Measurements from ENCODE around the gene CHN2. TPM values are rescaled to one million over a fixed set of nuclear protein-coding genes. Genes with fewer than 3 reads are reported as not detected.

The CHN2 gene
- total RNA-seq, 1 donor from 2014 or later: 5.7 TPM

DNA sequence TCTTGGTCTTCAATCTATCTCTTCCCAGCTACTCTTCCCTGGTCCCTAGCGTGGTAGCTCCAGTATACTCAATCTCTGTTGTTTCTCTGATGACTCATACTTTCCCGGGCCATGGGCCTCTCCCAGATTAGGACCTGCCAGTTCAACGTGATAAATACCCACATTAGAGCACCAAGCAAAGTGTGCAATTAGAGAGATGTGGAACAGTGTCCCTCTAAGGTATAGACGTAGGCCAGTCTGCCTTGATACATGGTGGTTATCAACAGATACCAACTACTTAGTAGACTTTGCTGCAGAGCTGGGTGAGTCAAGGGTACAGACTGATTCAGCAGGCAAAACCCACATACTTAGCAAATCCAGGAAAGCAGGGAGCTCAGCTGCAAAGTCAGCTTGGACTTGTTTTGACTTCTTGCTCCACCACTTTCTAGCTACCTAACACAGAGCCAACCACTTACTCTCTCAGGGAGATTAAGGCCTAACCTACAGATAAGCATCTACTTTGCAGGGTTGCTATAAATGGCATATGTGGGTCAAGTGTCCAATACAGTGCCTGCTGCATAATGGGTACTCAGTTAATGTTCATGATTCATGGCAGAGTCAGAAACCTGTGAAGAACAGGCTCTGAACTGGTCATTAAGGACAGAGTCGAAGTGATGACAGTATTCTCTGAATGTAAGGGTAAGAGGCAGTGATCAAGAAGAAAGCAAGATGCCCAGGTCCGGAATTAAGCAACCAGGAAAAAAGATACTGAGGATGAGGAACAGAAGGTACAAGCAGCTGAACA lies 176.1 kb downstream of the CHN2 start:
- H3K4me3 ChIP-seq (ENCODE audit: low read depth, low read length): no peak overlapping the region
- peak; percentile 29 for DNase-seq (ENCODE audit: low read depth)
- no peaks in the 10 kb centered on the region for H3K36me3 ChIP-seq (ENCODE audit: control insufficient read depth, insufficient read depth, low read length)
- TF ChIP-seq, protein P1, sequence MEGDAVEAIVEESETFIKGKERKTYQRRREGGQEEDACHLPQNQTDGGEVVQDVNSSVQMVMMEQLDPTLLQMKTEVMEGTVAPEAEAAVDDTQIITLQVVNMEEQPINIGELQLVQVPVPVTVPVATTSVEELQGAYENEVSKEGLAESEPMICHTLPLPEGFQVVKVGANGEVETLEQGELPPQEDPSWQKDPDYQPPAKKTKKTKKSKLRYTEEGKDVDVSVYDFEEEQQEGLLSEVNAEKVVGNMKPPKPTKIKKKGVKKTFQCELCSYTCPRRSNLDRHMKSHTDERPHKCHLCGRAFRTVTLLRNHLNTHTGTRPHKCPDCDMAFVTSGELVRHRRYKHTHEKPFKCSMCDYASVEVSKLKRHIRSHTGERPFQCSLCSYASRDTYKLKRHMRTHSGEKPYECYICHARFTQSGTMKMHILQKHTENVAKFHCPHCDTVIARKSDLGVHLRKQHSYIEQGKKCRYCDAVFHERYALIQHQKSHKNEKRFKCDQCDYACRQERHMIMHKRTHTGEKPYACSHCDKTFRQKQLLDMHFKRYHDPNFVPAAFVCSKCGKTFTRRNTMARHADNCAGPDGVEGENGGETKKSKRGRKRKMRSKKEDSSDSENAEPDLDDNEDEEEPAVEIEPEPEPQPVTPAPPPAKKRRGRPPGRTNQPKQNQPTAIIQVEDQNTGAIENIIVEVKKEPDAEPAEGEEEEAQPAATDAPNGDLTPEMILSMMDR (IDR thresholded peaks at IDR 0.05; ENCODE audit: insufficient read depth, low read length, poor library complexity, severe bottlenecking): no peak
- H3K27me3 ChIP-seq (ENCODE audit: control insufficient read depth, insufficient read depth, low read length): no peaks in the 10 kb centered on the region

GRCh38 chr7:29371472-29371871 lies 176.9 kb downstream of the CHN2 start:
- TF ChIP-seq, protein P1 (IDR thresholded peaks at IDR 0.05; ENCODE audit: insufficient read depth, low read length, poor library complexity, severe bottlenecking): no peak
- no peak for DNase-seq (ENCODE audit: low read depth)
- Histone ChIP-seq H3K36me3 (ENCODE audit: control insufficient read depth, insufficient read depth, low read length) (no peaks in the 10 kb centered on the region), H3K4me3 (ENCODE audit: low read depth, low read length) (no peak overlapping the region), H3K27me3 (ENCODE audit: control insufficient read depth, insufficient read depth, low read length) (no peaks in the 10 kb centered on the region)

- H3K27me3 ChIP-seq (ENCODE audit: control insufficient read depth, insufficient read depth, low read length): no peaks in the 10 kb centered on the region
- no peak overlapping the region for H3K4me3 ChIP-seq (ENCODE audit: low read depth, low read length)
- no peak for DNase-seq (ENCODE audit: low read depth)
- no peaks in the 10 kb centered on the region for H3K36me3 ChIP-seq (ENCODE audit: control insufficient read depth, insufficient read depth, low read length)
- TF ChIP-seq, protein P1 (IDR thresholded peaks at IDR 0.05; ENCODE audit: insufficient read depth, low read length, poor library complexity, severe bottlenecking): no peak
Measured at GRCh38 chr7:29372351-29373090, 177.9 kb downstream of the CHN2 start.

DNA sequence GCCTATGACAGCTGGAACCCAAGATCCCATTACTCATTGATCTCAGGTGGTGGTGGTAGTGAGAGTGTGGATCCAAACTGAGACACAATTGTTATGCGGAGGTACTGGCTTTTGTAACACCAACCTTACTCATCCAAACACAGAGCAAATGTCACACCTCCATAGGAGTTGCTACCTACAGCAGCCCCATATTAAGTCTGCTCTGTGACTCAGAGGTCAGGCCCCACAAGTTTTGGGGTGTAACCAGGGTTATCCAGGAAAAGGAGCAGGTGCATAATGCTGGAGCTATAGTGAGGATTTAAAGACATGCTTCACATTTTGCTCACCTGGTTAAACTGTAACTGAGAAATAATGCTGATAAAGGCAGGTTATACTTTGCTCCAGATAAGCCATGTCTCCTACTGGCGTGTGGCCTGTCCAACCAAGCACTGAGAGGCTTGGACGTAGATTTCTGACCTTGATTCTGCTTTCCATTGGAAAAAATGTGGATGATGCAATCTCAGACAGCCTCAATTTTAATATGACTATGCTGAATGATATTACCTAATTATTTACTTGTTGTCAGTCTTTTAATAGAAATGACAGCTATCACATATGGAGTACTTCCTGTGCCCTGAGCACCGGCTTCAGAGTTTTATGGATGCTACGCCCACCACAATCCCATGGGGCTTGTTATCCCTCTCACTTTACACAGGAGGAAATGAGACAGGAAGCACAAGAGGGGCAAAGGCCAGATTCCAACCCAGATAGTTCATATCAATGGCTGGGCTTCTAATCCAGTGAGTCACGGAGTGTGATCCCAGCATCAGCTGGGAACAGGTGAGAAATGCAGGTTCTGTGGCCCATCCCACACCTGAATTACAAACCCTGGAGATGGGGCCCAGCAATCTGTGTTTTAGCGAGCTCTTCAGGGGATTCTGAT lies 181.3 kb downstream of the CHN2 start:
- H3K4me3 ChIP-seq (ENCODE audit: low read depth, low read length): no peak overlapping the region
- DNase-seq (ENCODE audit: low read depth): peak; percentile 21
- no peaks in the 10 kb centered on the region for H3K36me3 ChIP-seq (ENCODE audit: control insufficient read depth, insufficient read depth, low read length)
- TF ChIP-seq, protein P1 (IDR thresholded peaks at IDR 0.05; ENCODE audit: insufficient read depth, low read length, poor library complexity, severe bottlenecking): no peak
- H3K27me3 ChIP-seq (ENCODE audit: control insufficient read depth, insufficient read depth, low read length): no peaks in the 10 kb centered on the region

- no peaks in the 10 kb centered on the region for H3K36me3 ChIP-seq (ENCODE audit: control insufficient read depth, insufficient read depth, low read length)
- TF ChIP-seq, protein P1 (IDR thresholded peaks at IDR 0.05; ENCODE audit: insufficient read depth, low read length, poor library complexity, severe bottlenecking): no peak
- no peak overlapping the region for H3K4me3 ChIP-seq (ENCODE audit: low read depth, low read length)
- H3K27me3 ChIP-seq (ENCODE audit: control insufficient read depth, insufficient read depth, low read length): no peaks in the 10 kb centered on the region
- no peak for DNase-seq (ENCODE audit: low read depth)
Measured at GRCh38 chr7:29377718-29378117, 183.1 kb downstream of the CHN2 start.

All from kidney epithelial cell (primary cell).